ENCODE data around the gene BACE1-AS.
"Not testable (repeated sequence)": the region's sequence is repeated elsewhere in the genome, so short reads cannot be mapped to it uniquely, and the experiment has no call there.

BACE1-AS gene

DNA sequence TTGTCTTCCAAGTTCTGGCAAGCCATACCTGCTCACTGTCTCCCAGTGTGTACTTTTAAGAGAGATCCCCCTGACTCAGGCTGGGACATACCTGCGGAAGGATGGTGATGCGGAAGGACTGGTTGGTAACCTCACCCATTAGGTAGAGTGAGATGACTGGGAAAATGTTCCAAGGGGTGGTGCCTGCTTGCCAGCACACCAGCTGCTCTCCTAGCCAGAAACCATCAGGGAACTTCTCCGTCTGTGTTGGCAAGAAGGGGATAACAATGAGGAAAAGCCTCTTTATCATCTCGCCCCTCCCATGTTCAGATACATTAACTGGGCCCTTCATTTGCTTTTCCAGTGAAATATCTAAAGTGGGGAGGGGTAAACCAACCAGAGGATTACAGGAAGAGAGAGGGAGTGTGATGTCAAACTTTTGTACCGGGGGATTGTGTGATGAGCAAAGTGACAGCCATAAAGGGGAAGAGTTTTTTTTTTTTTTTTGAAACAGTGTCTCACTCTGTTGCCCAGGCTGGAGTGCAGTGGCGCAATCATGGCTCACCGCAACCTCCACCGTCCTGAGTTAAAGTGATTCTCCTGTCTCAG, at the start of gene BACE1-AS:
Gene BACE1-AS (plus strand): TSS at position 538 of the 588 bp plus-strand sequence.
- DNase-seq (ENCODE audit: low read depth in 2 of 2): no peak

DNA sequence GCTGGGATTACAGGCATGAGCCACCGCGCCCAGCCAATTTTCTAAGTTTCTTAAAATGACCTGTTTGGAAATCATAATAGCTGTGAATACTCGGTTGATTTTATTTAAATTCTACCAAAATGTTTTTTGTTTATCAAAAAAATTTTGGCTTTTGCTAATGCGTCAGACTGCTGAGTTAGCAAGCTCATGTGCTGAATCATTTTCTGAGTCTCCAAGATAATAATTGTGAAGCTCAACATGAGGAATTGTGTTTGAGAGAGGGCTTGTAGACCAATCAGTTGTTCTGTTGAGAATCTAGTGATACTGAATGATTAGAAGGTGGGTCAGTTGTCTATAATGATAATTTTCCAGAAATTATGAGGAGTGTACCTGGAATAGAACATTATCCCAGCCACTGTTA, 42.8 kb upstream of the BACE1-AS start:
- DNase-seq (ENCODE audit: low read depth in 2 of 2): no peak

DNA sequence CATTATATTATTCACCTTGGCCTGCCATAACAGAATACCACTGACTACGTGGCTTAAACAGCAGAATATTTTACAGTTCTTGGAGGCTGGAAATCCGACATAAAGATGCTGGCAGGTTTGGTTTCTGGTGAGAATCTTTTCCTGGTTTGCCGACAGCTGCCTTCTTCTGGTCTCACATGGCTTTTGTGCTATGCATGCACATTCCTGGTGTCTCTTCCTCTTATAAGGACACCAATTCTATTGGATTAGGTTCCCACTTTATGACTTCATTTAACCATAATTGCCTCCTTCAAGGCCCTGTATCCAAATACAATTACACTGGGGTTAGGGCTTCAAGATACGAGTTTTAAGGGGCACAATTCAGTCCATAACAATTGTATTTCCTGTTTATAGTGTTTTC, 41.6 kb upstream of the BACE1-AS start:
- DNase-seq (ENCODE audit: low read depth in 2 of 2): no peak

DNA sequence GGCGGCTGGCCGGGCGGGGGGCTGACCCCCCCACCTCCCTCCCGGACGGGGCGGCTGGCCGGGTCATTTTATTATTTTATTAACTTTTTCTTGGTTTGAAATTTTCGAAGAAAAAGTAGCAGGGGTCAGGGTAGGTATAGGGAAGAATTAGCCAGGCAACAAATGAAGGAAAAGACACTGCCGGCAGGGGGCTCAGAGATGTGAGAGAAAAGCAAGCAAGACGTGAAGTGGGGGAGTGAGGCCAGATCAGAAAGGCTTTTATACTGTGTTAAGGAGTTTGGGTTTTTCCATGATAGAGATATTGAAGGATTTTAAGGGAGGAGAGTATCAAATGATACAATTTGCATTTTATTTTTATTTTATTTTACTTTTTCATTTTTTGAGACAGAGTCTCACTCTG, 39.6 kb upstream of the BACE1-AS start:
- DNase-seq (ENCODE audit: low read depth in 2 of 2): no peak

DNA sequence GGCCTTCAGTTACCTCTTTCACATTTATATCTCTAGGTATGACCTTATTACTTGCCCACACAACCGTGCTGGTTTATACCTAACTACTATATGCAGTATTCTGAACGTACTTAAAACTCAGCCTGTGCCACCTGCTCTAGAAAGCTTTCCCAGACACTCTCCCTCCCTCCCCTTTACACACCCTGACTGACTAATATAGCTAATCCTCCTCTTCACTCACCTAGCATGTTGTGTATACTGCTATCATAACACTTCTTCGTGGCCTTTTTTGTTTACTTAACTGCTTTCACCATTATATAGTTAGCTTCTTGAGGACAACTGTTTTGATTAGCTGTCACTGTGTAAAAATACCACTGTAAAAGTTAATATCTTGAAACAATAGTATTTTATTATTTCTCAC, 35.2 kb upstream of the BACE1-AS start:
- DNase-seq (ENCODE audit: low read depth in 2 of 2): no peak

DNA sequence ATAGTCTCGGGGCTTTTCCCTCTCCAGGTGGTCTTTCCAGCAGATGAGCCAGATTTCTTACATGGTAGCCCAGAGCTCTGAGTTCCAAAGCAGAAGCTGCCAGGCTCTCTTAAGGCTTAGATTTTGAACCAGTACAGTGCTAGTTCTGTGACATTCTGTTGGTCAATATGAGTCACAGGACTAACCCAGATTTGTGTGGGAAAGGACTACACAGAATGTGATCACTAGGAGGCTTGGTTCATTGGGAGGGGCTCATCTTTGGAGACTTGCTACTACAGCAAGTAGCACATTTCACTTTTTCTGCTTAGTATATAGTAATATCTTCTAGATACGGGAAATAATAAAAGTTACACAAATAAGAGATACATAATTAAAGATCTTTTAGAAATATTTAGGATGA, 34.6 kb upstream of the BACE1-AS start:
- DNase-seq (ENCODE audit: low read depth in 2 of 2): no peak

DNA sequence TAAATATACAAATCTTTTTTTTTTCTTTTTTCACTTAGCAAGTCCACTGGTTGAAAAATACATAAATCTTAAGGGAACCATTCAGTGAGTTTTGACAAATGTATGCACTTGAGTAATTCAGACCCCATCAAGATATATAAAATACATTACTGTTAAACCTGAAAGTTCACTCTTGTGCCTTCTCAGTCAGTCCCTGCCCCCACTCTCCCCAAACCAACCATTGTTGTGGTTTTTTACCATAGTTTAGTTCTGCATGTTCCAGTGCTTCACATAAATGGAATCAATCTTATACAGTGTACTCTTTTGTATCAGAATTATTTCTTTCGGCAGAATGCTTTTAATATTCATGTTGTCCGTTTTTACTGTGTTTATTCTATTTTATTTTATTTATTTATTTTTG, 32.6 kb upstream of the BACE1-AS start:
- DNase-seq (ENCODE audit: low read depth in 2 of 2): no peak

DNA sequence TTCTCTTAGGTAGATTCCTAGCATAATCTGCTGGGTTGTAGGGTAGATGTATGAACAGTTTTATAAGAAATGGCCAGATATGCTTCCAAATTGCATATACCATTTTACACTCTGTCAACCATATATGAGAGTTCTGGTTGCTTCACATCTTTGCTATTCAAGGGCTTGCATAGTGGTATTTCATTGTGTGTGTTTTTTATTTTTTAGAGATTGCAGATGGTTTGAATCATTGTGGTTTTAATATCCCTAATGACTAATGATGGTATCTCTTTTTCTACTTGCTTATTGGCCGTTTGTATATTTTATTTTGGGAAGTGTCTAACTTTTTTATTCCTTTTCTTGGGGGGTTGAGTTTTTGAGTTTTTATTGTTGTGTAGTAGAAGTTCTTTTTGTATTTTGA, 31.7 kb upstream of the BACE1-AS start:
- DNase-seq (ENCODE audit: low read depth in 2 of 2): no peak

DNA sequence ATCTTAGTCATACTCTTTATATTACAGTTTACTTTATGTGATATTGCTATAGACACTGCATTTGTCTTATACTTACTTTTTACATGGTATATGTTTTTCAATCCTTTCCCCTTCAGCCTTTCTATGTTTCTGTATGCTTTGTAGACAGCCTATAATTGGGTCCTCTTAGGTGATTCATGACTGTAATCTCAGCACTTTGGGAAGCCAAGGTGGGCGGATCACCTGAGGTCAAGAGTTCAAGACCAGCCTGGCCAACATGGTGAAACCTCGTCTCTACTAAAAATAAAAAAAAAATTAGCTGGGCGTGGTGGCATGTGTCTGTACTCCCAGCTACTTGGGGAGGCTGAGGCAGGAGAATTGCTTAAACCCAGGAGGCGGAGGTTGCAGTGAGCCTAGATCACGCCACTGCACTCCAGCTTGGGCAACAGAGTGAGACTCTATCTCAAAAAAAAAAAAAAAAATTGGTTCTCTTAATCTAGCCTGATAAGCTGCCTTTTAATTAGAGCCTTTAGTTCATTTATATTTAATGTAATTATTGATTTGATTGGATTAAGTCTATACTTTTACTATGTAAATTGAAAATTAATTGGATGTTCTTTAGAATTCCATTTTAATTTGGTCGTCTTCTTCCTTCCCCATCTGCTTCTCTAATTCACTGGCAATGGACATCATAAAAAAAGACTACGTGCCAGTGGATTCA, 26.4 kb upstream of the BACE1-AS start:
- DNase-seq (ENCODE audit: low read depth in 2 of 2): not testable (repeated sequence)

DNA sequence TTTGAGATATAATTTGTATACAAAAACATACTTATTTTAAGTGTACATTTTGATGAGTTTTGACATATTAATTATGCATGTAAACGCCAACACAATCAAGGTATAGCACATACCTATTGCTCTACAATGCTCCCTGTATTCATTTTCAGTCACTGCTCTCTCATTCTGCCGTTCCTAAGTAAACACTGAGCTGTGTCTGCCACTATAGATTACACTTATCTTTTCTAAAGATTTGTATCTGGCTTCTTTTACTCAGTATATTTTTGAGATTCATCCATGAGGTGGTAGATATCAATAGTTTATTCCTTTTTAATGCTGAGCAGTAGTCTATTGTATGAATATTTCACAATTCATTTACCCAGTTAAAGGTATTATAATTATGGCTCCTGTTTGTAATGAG, 25.4 kb upstream of the BACE1-AS start:
- DNase-seq (ENCODE audit: low read depth in 2 of 2): no peak

DNA sequence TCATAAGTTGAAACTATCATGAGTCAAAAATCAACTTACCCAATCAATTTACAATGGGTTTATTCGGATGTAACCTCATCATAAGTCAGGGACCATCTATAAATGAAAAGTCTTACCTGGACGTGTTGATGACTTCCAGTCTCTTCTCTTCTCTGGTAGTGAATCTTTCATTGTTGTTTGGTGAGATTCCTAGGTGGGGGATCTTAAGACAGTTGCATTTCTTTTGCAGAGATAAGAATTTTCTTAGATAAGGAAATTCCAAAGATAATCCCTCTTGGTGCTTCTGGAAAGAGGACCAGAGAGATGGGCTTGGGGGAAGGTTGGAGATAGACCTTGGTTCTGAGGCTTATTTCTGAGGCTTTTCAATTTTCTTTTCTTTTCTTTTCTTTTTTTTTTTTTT, 21.3 kb upstream of the BACE1-AS start:
- DNase-seq (ENCODE audit: low read depth in 2 of 2): no peak

DNA sequence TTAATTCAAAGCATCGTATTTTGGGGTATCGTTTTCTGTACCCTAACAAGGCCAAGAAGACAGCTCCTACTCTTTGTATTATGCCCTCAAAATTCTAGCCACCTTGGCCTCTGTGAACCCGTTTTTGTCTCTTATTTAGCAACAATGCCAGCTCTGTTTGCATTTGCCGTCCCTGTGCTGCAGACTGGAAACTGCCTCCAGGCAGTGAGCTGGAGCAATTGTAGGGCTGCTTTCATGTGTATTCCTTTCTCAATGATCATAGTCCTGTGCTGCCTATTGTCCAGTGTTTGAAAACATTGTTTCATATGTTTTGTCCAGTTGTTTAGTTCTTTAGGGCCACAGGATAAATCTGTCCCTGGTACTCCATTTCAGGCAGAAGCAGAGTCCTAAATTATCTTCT, 19.9 kb upstream of the BACE1-AS start:
- no peak for DNase-seq (ENCODE audit: low read depth in 2 of 2)

DNA sequence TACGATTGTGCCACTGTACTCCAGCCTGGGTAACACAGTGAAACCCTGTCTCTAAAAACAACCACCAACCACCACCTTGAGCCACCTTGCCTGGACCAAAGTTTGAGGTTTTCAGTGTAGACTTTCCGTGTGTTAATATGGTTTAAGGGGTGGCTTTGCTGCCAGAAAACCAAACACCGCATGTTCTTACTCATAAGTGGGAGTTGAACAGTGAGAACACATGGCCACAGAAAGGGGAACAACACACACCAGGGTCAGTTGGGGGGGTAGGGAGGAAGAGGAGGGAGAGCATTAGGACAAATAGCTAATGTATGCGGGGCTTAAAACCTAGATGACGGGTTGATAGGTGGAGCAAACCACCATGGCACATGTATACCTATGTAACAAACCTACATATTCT, 19.0 kb upstream of the BACE1-AS start:
- not testable (repeated sequence) for DNase-seq (ENCODE audit: low read depth in 2 of 2)

DNA sequence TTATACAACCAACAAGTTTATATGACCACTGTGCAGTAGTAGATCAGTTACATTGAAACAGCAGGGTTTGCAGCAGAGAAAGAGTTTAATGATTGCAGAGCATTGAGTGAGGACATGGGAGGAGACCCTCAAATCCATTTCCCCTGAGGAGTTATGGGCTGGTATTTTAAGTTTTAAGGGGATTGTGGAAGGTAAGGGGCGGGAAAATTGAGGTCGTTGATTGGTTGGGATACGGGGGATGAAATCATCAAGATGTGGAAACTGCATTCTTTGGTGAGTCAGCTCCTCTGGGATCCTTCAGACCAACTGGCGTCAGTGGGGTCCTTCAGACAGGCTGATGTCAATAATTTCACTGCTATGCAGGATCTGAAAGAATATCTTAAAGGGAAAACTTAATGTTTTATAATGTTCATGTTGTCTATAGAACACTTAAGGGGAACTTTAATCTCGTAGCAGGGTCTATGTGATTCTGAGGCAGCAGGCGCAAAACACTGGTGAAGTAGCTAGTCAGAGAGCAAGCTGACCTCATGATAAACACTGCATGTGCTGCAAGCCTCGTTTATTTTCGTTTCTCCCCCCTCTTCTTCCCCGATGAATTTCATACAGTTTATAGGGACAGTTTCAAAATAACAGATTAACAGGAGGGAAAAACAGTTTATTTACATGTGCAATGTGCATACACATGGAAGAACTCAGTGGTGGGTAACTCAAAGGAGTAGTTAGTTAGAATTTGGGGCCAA, 17.4 kb upstream of the BACE1-AS start:
- no peak for DNase-seq (ENCODE audit: low read depth in 2 of 2)

DNA sequence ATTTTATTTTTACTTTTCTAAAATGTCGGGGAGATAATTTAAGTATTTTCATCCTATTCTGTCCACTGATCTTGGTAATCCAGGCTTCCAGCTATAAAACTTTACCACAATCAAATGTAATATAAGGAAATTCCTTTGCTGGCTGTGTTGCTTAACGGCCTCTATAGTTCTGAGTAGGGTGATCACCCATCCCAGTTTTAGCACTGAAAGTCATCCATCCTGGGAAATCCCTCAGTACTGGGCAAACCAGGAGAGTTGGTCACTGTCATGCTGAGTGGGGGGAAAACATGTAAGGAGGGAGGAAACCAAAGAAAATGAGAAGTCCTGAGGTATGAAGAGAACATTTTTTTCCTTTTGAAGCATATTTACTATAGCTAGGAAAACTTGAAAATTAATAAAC, 12.8 kb upstream of the BACE1-AS start:
- DNase-seq (ENCODE audit: low read depth in 2 of 2): no peak

DNA sequence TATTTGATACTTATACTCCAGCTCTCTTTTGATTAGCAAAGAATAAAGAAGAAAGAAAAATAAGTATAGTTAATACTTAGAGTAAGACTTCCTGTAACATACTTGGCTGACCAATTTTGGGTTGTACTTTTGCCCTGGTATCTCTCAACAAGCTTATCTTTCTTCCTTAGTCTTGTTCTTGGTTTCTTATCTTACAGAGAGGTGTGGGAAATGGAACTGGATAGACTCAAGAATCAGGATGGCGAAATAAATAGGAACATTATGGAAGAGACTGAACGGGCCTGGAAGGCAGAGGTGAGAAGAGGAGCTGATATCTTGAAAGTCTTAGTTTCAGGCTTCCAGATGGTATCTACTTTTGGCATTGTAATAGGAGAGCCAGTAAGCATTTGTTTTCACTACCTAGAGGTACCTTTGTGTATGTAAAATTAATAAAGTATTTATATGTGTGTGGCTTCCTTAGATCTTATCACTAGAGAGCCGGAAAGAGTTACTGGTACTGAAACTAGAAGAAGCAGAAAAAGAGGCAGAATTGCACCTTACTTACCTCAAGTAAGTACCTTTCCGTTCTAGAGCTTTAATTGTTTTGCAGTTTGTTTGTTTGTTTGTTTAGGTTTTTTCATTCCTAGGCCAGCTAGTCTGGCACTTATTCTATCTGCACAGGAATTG, 11.3 kb upstream of the BACE1-AS start:
- DNase-seq (ENCODE audit: low read depth in 2 of 2): no peak

DNA sequence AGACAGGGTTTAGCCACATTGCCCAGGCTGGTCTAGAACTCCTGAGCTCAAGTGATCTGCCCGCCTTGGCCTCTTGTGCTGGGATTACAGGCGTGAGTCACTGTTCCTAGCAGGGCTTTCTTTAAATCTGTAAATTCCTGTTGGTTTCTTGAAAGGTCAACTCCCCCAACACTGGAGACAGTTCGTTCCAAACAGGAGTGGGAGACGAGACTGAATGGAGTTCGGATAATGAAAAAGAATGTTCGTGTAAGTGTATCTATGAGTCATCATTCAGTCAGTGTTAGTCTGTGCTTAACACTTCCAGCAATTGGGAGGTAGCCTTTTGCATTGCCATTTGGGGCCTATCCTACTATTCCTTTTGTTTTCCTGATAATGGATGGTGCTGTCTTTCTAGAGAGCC, 10.0 kb upstream of the BACE1-AS start:
- DNase-seq (ENCODE audit: low read depth in 2 of 2): no peak

DNA sequence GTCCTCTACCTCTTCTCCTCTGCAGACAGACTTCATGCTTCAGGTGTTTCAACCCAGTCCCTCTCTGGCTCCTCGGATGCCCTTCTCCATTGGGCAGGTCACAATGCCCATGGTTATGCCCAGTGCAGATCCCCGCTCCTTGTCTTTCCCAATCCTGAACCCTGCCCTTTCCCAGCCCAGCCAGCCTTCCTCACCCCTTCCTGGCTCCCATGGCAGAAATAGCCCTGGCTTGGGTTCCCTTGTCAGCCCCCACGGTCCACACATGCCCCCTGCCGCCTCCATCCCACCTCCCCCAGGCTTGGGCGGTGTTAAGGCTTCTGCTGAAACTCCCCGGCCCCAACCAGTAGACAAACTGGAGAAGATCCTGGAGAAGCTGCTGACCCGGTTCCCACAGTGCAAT, 9.3 kb upstream of the BACE1-AS start:
- no peak for DNase-seq (ENCODE audit: low read depth in 2 of 2)

DNA sequence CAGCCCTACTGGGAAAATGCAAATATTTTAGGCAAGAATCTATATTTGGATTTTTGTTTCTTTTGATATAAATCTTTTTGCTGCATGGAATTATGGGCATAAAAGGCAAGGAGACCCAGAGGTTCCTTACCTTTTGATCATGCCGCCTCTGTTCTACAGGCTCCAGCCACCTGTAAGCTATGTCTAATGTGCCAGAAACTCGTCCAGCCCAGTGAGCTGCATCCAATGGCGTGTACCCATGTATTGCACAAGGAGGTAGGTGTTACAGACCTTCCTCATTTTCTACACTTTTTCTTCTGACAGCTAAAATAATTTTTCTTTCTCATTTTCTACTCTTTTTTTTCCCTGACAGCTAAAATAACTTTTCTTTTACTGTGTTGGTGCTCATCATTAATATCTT, 8.2 kb upstream of the BACE1-AS start:
- DNase-seq (ENCODE audit: low read depth in 2 of 2): no peak

DNA sequence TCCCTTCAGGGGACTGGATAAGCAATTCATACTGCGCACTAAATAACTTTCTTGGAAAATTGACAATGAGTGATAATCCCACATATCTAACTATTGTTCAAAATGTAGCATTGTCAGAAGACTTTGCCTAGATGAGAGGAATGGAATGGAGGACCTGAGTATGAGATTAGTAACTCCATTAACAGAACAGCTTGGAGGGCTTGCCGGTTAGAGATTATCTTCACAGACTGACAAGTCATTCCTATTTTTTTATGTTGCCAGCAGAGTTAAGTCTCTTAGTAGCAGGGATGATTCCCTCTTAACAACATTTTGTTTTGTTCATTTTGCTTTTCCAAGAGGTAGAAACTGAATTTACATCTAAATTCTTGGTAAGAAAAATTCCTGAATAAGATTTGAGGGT, 7.1 kb upstream of the BACE1-AS start:
- no peak for DNase-seq (ENCODE audit: low read depth in 2 of 2)

DNA sequence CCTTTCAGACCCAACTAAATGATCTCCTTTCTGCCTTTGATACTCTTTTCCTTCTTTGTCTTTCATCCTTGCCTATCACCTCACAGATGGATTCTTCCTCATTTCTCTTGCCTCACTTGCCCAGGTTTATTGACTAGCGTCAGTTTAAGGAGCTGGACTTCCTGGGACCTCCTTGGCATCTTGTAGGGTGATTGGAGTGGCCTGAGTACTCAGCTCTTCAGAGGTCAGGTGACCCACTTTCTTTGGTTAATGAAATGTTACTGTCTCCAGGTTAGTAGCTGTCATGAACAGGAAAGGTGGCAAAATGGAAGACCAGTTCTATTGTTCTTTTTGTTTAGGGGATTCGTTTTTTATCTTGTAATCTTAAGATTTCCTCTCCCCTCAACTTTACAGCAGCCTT, 4.6 kb upstream of the BACE1-AS start:
- no peak for DNase-seq (ENCODE audit: low read depth in 2 of 2)

DNA sequence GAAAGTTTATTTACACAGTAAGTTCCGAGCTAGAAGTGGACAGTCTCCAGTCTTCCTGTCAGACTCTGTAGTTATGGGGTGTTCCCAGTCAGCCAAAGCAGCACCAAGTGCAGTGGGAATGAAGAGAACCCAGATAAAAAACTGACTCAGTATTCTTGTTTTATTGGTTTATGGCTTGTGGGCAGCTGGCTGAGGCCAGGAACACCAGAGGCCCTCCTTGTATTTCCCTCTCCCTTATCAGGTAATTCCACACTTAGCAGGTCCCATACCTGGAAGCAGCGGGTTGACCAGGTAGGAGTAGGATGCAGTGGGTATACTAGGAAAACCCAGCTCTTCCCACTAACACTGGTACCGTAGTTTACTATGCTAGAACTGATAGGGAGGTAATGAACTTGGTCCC, 3.5 kb upstream of the BACE1-AS start:
- no peak for DNase-seq (ENCODE audit: low read depth in 2 of 2)

DNA sequence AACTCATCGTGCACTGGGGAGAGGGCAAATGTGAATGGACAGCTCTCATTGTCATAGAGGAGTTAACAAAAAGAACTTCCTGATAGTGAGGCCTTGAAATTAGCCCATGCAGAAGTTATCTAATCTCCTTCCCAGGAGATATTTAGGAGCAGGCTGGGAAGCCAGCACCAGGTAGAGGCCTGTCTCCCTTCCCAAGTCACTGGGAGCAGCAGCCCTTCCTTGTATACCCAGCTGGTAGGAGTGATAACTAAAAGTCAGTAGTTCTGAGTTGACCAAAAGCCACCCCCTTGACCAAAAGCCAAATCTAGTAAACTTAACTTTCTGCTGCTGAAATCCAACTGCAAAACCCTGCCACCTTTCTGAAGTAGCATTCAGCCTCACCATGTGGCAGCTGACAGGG, 1.4 kb upstream of the BACE1-AS start:
- DNase-seq (ENCODE audit: low read depth in 2 of 2): no peak

Data from stimulated activated CD8-positive, alpha-beta memory T cell treated with anti-CD3 and anti-CD28 coated beads, Interleukin-15, amount 100 ng/mL, for 48 hours (primary cell).